CD1c-positive myeloid dendritic cell (primary cell): Measurements from ENCODE around the gene STK32A.
"Not testable (repeated sequence)": the region's sequence is repeated elsewhere in the genome, so short reads cannot be mapped to it uniquely, and the experiment has no call there.

ENCODE experiments used
- DNase-seq: peaks from one replicate; pipeline ENCODE4 v3.0.0-alpha.2; 2016; ENCODE audit errors: extremely low spot score

STK32A gene

GRCh38 chr5:147346006-147346561, 111.3 kb downstream of the STK32A start:
- DNase-seq = no peak

DNA sequence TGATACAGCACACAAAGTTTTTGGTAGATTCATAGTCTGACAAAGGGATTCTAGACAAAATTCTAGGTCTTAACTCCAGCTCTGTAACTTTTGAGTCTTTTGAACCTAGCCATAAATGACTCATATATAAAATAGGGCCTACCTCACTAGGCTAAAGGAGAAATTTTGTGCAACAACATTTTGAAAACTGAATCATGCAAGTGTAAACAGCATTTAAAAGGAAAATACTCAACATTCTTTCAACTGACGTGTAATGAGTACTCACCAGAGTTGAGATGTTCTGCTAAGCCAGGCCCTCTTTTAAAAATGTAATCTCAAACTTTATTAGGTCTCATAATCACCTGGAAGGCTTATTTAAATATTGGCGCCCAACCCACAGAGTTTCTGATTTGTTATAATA, 113.2 kb downstream of the STK32A start:
- DNase-seq = no peak

GRCh38 chr5:147348451-147348850, 113.6 kb downstream of the STK32A start:
- no peak for DNase-seq

DNA sequence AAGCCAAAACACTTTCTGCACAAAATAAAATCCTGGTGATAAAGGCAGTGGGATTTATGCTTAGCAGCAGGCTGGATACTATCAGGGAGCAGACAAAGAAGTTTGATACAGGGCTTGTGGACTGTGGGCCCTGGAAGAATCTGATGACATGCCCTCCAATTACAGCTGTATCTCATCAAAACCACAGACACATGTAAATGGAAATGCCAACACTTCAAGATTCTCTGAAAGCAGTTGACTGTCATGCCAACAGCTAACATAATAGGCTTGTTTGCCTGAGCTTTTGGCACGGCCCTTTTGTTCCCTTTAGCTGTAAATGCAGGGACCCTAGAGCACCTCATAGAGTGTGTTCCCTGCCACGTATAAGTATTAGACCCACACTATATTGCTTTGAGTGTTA, 114.4 kb downstream of the STK32A start:
- no peak for DNase-seq

GRCh38 chr5:147359101-147359500, 124.3 kb downstream of the STK32A start:
- DNase-seq = no peak

DNA sequence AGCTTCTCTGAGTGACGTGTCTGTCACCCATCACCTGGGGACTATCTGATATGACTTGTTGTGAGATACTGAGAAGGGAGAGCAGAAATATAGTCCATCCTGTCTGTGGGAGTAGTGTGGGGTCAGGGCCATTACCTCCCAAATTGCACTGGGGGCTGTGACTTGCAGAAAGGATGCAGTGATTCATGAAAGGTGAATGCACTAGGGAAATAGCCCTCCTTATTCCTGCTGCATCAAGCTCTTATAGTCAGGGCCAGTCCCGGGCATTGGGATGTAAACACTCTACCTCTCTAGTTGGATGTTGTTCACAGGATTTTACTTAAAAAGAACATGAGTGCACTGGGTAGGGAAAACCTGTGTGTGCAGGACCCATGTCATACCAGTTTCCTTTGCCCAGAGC, 124.8 kb downstream of the STK32A start:
- no peak for DNase-seq

DNA sequence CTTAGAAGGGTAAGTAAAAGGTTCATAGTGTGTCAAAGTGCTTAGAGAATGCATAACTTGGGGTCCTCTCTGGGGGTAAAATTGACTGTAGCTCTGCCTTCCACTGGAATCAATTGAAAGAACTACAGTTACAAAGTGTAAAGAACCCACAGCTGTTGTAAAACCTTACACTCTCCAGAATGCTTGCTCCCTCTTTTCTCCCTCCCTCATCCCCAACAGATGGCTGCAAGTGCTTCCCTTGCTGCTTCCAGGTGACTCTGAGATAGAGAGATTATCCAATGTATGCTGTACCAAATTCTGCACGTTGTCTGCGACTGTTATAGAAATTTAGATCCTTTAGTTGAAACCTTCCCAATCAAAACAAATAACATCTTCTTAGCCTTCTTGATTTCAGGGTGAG, 126.0 kb downstream of the STK32A start:
- no peak for DNase-seq

GRCh38 chr5:147361441-147362175, 126.8 kb downstream of the STK32A start:
- no peak for DNase-seq

DNA sequence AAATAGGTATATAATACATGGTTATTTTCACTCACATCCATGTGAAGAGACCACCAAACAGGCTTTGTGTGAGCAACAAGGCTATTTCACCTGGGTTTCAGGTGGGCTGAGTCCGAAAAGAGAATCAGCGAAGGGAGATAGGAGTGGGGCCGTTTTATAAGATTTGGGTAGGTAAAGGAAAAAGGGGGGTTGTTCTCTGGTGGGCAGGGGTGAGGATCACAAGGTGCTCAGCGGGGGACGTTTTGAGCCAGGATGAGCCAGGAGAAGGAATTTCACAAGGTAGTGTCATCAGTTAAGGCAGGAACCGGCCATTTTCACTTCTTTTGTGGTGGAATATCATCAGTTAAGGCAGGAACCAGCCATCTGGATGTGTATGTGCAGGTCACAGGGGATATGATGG, 132.6 kb downstream of the STK32A start:
- not testable (repeated sequence) for DNase-seq

DNA sequence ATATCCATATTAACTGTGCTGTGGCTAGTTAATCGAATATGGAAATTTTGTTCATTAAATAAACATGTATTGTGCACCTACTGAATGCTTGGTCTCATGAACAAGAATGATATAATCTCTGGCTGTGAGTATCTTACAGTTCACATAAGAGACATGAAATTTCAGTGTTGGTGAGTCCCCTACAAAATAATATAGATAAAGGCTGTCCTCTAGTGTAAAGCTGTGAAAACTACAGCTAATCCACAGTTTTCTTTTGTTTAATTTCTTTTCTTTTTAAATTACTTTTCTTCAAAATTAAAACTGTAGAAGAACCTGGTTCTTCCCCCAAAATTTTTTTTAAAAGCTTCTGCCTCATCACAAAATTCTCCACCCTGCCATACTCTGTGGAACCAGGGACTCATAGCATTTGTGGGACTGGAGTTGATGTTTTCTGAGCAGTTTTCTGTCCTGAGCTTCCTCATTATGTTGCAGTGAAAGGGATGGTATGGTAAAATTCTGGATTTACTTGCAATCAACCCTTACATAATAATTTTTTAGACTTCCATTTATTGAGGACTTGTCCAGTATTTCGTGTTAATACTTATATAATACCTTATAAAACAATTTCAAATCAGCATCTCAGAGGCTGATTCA, 135.0 kb downstream of the STK32A start:
- DNase-seq = no peak

GRCh38 chr5:147371290-147371689, 136.5 kb downstream of the STK32A start:
- no peak for DNase-seq

- DNase-seq = no peak
These were observed 137.4 kb downstream of the STK32A start for GRCh38 chr5:147372191-147372590.

DNA sequence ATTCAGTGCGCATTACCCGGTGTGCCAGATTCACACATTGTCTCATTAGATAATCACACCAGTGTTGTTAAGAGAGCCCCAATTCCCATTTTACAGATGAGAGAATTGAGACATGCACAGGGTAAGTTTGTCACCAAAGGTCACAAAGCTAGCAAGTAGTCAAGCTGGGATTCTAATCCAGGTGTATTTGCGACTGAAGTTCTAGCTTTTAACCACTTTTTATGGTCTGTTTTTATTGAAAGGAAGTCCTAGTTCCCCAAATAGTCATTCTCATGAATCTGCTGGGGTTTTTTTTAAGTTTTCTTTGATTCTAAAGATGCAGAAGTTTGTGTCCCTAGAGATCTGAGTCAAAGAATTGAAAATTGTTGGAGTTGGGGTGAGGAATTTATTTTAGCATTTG, 138.5 kb downstream of the STK32A start:
- DNase-seq = no peak

- peak; percentile 32 for DNase-seq
These were observed 140.3 kb downstream of the STK32A start for GRCh38 chr5:147375151-147375550.

GRCh38 chr5:147377682-147378081, 142.9 kb downstream of the STK32A start:
- DNase-seq = no peak

GRCh38 chr5:147381555-147381954, 146.7 kb downstream of the STK32A start:
- DNase-seq = no peak

DNA sequence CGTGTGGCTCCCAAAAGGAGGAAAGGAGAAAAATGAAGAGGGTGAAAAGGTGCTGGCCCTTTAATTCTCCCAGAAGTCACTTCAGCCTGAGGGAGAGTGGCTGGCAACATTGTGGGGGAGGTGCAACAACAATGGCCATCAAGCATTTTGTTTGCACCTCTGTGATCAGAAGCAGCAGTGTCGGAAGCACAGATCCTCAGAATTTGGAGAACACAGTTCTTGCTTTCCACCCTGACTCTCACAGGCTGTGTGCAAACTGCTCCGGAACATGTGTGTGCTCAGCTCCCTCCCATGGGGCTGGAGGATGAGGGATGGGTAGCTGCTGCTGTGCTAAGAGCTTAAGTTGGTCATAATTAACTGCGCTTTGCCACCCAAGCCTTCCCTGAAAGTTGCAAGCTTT, 147.9 kb downstream of the STK32A start:
- DNase-seq = no peak

DNA sequence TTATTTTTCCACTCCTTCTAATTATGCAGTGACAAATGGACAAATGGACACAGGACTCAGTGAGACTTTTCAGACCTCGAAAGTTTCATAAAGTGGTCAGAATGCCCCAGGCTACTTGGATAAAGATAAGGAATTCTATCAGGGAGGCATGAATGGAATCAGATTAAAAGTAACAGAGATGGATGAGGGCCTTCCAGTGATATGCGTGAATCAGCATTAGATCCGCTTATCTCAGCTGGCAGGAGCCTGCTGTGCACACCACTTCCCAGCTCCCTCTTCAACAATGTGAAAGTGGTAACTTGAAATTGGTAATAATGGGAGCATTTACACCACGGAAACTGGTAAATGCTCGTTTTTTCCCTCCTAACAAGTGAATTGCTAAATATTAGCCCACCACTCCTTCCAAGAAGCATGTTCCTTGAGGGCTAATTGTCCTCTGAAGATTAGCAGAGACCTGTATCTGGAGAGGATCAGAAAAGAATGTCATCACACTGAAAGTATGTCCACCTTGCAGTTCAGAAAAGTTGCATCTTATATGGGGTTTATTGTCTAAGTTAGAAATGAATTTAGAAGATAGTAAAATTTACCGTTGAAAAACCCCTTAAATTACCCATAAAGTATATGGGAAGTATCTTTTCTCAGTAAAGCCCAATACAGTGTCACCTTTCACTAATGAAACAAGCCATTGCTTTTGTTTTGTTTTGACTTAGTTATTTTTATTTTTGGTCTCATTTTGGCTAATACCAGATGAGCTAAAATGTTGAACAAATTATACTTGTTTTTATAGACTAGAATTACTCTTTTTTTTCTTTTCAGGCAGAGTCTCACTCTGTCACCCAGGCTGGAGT, 149.7 kb downstream of the STK32A start:
- no peak for DNase-seq

- no peak for DNase-seq
These were observed 152.3 kb downstream of the STK32A start for GRCh38 chr5:147387109-147387508.

DNA sequence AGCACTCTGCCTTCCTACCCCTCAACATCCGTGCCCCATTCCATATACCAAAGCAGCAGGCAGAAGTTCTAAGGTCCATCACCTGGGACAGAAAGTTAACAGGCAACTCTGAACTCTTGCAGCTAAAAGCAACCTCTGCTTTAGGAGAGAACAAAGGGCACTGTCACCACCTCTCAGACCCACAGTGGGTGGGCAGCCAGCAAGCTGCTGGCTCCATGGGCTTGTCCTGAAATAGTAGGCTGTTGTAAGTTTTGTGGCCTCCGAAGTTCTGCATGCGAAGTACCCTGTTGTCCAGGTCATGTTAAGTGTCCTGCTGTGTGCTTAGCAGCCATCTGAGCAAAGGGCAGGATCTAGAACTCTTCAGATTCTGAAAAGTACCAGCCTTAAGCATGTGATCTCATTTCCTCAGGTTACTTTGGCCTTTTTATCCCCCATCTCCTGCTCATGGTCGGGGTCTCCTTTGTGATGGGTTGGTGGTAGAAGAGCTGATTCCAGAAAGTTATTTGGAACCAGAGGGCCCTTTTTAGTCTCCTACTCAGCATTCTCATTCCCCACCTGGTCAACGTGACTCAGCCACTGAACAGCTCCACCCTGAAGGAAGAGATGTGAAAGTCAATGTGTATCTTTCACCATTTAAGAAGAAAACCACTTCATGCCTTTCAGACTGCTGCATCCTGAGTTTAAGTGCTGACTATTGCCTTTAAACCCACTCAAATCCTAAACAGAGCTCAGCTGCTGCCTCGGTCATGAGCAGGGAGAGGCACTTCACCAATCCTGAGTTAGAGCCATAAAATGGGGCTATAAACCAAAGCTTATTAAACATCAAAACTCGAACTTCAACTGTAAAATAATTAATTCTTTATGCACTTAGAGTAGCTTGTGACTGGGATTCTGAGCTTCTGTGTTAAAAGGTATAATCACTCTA, 153.6 kb downstream of the STK32A start:
- no peak for DNase-seq

DNA sequence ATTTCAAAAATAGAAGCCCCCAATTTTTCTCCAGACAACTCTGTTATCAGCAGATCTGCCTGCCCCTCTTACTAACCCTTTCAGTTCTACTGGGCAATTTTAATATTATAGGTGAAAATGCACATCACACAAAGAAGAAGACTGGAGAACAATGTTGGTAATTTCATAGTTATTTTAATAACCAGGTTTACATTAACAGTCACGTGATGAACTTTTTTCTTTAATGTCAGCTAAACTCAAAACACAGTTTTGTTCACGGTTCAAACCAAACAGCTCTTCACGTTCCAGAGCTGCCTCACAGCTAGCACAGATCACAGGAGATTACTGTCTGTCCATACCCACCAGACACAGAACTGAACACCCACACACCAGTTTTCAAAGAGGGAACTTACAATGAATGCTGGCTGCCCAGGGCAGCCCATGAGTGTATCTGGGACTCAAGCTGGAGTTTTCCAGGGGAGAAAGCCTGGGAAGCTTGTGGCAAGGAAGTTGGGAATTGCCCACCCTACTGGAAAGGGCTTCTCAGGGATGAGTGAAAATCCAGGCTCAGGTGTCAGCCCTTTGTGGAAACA, 155.9 kb downstream of the STK32A start:
- peak; percentile 24 for DNase-seq
